Esophagus muscularis mucosa (tissue), 4 donors: ENCODE measurements around the gene AMER3. TPM values are rescaled to one million over a fixed set of nuclear protein-coding genes. Genes with fewer than 3 reads are reported as not detected.

ENCODE experiments used
- DNase-seq: peaks from one replicate; pipeline ENCODE4 v3.0.0-alpha.2; 2017; ENCODE audit errors: extremely low spot score
- H3K27ac ChIP-seq, 4 donors: fragments of 200-600 bp; sonication (generic); replicated peaks in 1 of 4; 1 replicate in 3 of 4; 2 replicates in 1 of 4; pipeline ENCODE4 v1.5.1; 2016 to 2019; ENCODE audit warnings: mild to moderate bottlenecking in 1 of 4
- H3K27me3 ChIP-seq, 4 donors: fragments of 200-600 bp; sonication (generic); one replicate each; pipeline versions ENCODE4 v1.5.1 to v1.6.0; 2016 to 2019
- H3K36me3 ChIP-seq, 4 donors: fragments of 200-600 bp; sonication (generic); one replicate each; pipeline ENCODE4 v1.5.1; 2016 to 2019
- H3K4me1 ChIP-seq, 4 donors: fragments of 200-600 bp; sonication (generic); one replicate each; pipeline ENCODE4 v1.5.1; 2016 to 2019
- H3K4me3 ChIP-seq, 4 donors: fragments of 200-600 bp; sonication (generic); 1 replicate in 2 of 4; 2 replicates in 2 of 4; pipeline ENCODE4 v1.5.1; 2016 to 2019; ENCODE audit warnings: mild to moderate bottlenecking in 4 of 4, moderate library complexity in 1 of 4
- H3K9me3 ChIP-seq, 4 donors: fragments of 200-600 bp; sonication (generic); 1 replicate in 3 of 4; 2 replicates in 1 of 4; pipeline ENCODE4 v1.5.1; 2016 to 2019
- EP300 ChIP-seq: sonication (generic); formaldehyde crosslinking; IDR thresholded peaks from one replicate; pipeline ENCODE4 v1.6.1; 2017; ENCODE audit warnings: antibody characterized with exemption
- POLR2A ChIP-seq: fragments of 450-650 bp; IDR thresholded peaks from one replicate; pipeline ENCODE4 v1.6.1; 2017; ENCODE audit warnings: antibody characterized with exemption, moderate library complexity, mild to moderate bottlenecking, low read depth
- POLR2AphosphoS5 ChIP-seq, 2 donors: sonication (generic); formaldehyde crosslinking; IDR thresholded peaks; one replicate each; pipeline ENCODE4 v1.6.1; 2017; ENCODE audit warnings: antibody characterized with exemption in 2 of 2
- WGBS: methylation state at CpG from one replicate; pipeline ENCODE4 v1.1.5; 2018; 5-methylcytosine and 5-hydroxymethylcytosine counted together
- intact Hi-C: fragments of 100-400 bp; cut with DNase I; formaldehyde crosslinking; loops from one replicate; pipeline ENCODE4 v1.15.1; 2023
- total RNA-seq, 4 donors: library from RNA; depleted of rRNA; stranded (reverse); fragments of >200 nt; gene quantifications; one replicate each; pipeline versions ENCODE4 v1.1.0 to v1.2.1, GENCODE V29; 2016
- TF ChIP-seq, protein P1 (sequence below), 3 experiments: fragments of 200-600 bp in 2 of 3; fragments of 450-650 bp in 1 of 3; sonication (generic) in 2 of 3; IDR thresholded peaks; one replicate each; pipeline ENCODE4 v1.5.1; 2017 to 2019; ENCODE audit warnings: antibody characterized with exemption in 3 of 3, mild to moderate bottlenecking in 2 of 3, moderate library complexity in 1 of 3

AMER3 gene
- total RNA-seq, 4 donors from 2014 or later = 0.06 TPM; not detected in 3

DNA sequence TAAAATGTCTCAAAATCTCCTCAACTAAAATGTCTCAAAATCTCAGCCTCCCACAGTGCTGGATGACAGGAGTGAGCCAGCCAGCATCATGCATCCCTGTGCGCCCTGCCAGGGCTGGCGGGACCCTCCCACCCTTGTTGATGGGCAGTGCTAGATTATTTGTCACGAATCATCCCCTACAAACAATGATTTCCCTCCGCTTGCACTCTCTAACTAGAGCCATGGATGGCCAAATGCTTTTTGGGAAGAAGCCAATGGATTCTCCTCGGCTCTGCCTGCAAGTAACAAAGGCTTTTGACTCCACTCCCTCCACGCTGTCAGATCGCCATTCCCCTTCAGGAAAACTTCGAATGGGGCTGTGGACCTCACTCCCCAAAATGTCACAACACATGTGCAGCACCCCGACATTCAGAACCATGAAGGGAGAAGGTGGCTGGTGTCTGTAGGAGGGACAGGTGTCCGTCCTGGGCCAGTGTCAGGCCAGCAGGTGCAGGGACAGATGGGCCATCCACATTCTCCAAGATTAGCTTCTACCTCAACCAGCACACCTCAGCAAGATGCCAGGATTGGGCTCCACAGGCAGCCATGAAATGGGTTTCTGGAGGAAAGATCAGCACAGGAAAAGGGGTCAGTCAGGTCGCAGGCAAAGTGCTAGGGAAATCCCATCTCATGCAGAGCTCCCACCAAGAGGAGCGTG is 11.5 kb downstream of the AMER3 start:
- H3K9me3 ChIP-seq = no peaks in the 10 kb centered on the region
- TF ChIP-seq EP300 (no peak), POLR2A (no peak), POLR2AphosphoS5 (IDR thresholded peaks at IDR 0.05) (no peak)
- TF ChIP-seq, protein P1, sequence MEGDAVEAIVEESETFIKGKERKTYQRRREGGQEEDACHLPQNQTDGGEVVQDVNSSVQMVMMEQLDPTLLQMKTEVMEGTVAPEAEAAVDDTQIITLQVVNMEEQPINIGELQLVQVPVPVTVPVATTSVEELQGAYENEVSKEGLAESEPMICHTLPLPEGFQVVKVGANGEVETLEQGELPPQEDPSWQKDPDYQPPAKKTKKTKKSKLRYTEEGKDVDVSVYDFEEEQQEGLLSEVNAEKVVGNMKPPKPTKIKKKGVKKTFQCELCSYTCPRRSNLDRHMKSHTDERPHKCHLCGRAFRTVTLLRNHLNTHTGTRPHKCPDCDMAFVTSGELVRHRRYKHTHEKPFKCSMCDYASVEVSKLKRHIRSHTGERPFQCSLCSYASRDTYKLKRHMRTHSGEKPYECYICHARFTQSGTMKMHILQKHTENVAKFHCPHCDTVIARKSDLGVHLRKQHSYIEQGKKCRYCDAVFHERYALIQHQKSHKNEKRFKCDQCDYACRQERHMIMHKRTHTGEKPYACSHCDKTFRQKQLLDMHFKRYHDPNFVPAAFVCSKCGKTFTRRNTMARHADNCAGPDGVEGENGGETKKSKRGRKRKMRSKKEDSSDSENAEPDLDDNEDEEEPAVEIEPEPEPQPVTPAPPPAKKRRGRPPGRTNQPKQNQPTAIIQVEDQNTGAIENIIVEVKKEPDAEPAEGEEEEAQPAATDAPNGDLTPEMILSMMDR (IDR thresholded peaks at IDR 0.05) = no peak
- no peaks in the 10 kb centered on the region for H3K36me3 ChIP-seq
- DNase-seq = peak; percentile 86
- peaks cover 0 to 36% (median 0%) of the 10 kb centered on the region in 4 donors for H3K27me3 ChIP-seq
- WGBS = 76% methylated on average over 12 of the region's 12 CpGs
- no peaks in the 10 kb centered on the region for H3K4me1 ChIP-seq
- no peak overlapping the region for H3K4me3 ChIP-seq
- H3K27ac ChIP-seq = no peak overlapping the region
- intact Hi-C loops = no loop called here

DNA sequence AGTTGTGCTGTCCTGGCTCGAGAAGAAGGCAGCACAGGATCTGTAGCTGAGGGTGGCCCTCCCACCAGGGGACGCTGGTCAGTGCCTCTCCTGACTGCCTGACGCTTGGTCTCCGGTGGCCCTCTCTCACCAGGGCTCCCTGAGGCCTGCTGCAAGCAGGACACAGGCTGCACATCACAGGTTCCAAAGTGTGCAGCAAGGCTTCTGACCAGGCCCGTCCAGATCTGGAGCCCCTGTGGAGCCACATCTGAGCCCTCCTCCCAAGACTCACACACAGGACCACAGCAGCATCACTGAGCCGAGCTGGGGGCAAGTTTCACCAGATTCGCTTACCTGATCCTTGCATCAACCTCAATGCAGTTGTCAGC is 12.1 kb downstream of the AMER3 start:
- intact Hi-C loops = no loop called here
- Histone ChIP-seq H3K9me3 (no peaks in the 10 kb centered on the region), H3K36me3 (no peaks in the 10 kb centered on the region), H3K4me3 (no peak overlapping the region), H3K27ac (no peak overlapping the region), H3K4me1 (no peaks in the 10 kb centered on the region), H3K27me3 (peaks cover 0 to 30% (median 0%) of the 10 kb centered on the region in 4 donors)
- no peak for DNase-seq
- TF ChIP-seq POLR2AphosphoS5 (IDR thresholded peaks at IDR 0.05) (no peak), EP300 (no peak)
- TF ChIP-seq, protein P1 (IDR thresholded peaks at IDR 0.05) = no peak
- WGBS = 78% methylated on average over 3 of the region's 7 CpGs

DNA sequence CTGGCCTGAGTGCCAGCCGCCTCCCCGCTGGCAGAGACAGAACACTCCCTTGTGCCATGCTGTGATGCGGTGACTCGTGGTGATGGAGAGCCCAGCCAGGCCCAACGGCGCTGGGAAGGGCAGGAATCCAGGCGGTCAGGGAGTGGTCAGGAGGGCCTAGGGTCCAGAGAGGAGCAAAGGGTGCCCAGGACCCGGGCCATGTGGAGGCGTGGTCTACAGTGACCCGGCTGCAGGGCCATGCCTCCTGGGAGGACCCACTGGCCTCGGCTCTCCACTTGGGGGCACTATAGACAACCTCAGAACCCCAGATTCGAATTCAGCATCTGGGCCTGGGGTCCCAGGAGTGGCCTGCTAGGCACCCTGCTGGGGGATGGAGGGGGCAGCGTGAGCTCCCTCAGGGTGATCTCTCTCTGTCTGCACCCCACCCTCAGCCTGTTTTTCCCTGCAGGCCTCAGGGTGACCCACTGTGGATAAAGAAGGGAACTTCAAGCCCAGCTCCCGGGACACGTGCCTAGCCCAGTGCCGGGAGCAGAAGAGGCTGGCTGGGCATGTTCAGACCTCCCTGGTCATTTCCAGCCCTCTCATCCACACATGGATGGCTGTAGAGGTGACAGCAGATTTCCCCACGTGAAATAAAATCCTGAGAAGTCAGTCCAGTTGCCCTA is 13.0 kb downstream of the AMER3 start:
- no peaks in the 10 kb centered on the region for H3K4me1 ChIP-seq
- H3K27me3 ChIP-seq = peaks cover 0 to 21% (median 0%) of the 10 kb centered on the region in 4 donors
- no peaks in the 10 kb centered on the region for H3K9me3 ChIP-seq
- no peak overlapping the region for H3K27ac ChIP-seq
- 90% methylated on average over 6 of the region's 17 CpGs for WGBS
- no peak for TF ChIP-seq POLR2A
- TF ChIP-seq EP300 = no peak
- TF ChIP-seq, protein P1 (IDR thresholded peaks at IDR 0.05) = no peak
- no peak for TF ChIP-seq POLR2AphosphoS5 (IDR thresholded peaks at IDR 0.05)
- DNase-seq = no peak
- H3K4me3 ChIP-seq = no peak overlapping the region
- intact Hi-C loops = no loop called here
- no peaks in the 10 kb centered on the region for H3K36me3 ChIP-seq

DNA sequence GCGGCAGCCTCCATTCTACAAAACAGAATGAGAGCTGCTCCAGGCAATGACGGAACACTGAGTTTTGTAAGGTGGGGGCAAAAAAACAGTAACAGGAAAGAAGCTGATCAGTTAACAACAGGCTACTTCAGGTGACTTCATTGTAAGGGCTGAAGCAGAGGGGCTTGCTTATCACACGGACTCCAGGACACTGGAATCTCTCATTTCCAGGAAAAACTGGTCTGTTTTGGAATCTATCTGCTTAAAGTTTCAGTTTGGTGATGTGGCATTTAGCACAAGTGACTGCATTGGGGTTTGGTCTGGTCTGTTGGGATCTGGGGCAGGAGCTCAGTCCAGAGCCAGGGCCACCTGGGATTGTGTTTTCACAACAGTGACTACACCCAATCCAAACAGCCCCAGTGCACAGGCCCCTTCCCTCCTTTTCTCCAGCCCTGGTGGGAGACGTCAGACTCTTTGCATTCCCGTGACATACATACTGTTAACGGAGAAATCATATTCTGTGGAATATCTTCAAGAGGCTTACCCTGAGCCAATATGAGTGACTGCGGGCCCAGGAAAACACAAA is 14.1 kb downstream of the AMER3 start:
- Histone ChIP-seq H3K27me3 (peaks cover 0 to 18% (median 0%) of the 10 kb centered on the region in 4 donors), H3K4me1 (no peaks in the 10 kb centered on the region), H3K27ac (no peak overlapping the region), H3K36me3 (no peaks in the 10 kb centered on the region), H3K4me3 (no peak overlapping the region), H3K9me3 (no peaks in the 10 kb centered on the region)
- peak; percentile 89 for DNase-seq
- TF ChIP-seq EP300 (no peak), POLR2A (no peak), POLR2AphosphoS5 (IDR thresholded peaks at IDR 0.05) (no peak)
- TF ChIP-seq, protein P1 (IDR thresholded peaks at IDR 0.05) = no peak
- WGBS = 71% methylated on average over 7 of the region's 7 CpGs
- intact Hi-C loops = no loop called here
